HEK293 (cell line): ENCODE measurements around the gene TMIGD2.

Experiments used
- CTCF ChIA-PET: fragments of 350-600 bp; formaldehyde crosslinking; extraction: SDS; loops from one replicate; lab custom pipeline; 2021; ENCODE audit warnings: antibody characterized with exemption; lab: Yijun Ruan, JAX
- POLR2A ChIA-PET: fragments of 300-600 bp; formaldehyde crosslinking; extraction: SDS; loops from one replicate; lab custom pipeline; 2020; ENCODE audit warnings: antibody characterized with exemption, inconsistent platforms; lab: Yijun Ruan, JAX
- H3K27ac ChIP-seq: fragments of 200-500 bp; sonication (Bioruptor generic); 2 replicates; pipeline ENCODE4 v1.5.1; 2014; ENCODE audit warnings: low read depth, low read length, control low read depth, inconsistent platforms; ENCODE audit errors: extremely low read depth
- H3K36me3 ChIP-seq, 2 experiments: fragments of 200-500 bp in 1 of 2; sonication (Bioruptor generic) in 1 of 2; 1 replicate in 1 of 2; 2 replicates in 1 of 2; pipeline ENCODE4 v1.5.1; 2014 to 2017; ENCODE audit warnings: inconsistent platforms in 2 of 2, low read length in 2 of 2; ENCODE audit not compliant: control insufficient read depth in 2 of 2, insufficient read depth in 1 of 2
- H3K4me1 ChIP-seq: fragments of 200-500 bp; sonication (Bioruptor generic); 2 replicates; pipeline ENCODE4 v1.5.1; 2014; ENCODE audit warnings: mild to moderate bottlenecking, low read length, inconsistent platforms; ENCODE audit not compliant: control insufficient read depth, insufficient read depth
- H3K4me3 ChIP-seq: 2 replicates; pipeline ENCODE4 v1.5.1; 2011; ENCODE audit warnings: low read depth, mild to moderate bottlenecking, control low read depth, low read length, moderate library complexity
- H3K9me3 ChIP-seq: fragments of 200-500 bp; sonication (Bioruptor generic); 2 replicates; pipeline ENCODE4 v1.5.1; 2014; ENCODE audit warnings: low read depth, low read length, inconsistent platforms; ENCODE audit not compliant: control insufficient read depth, insufficient read depth
- GLIS1 ChIP-seq: fragments of 450-650 bp; formaldehyde crosslinking; IDR thresholded peaks from 2 replicates; pipeline ENCODE4 v1.5.1; 2016; ENCODE audit warnings: missing biosample characterization, missing genetic modification characterization
- KLF17 ChIP-seq: fragments of 450-650 bp; formaldehyde crosslinking; IDR thresholded peaks from 2 replicates; pipeline ENCODE4 v1.5.1; 2016; ENCODE audit warnings: missing biosample characterization, missing genetic modification characterization
- OSR2 ChIP-seq: fragments of 450-650 bp; formaldehyde crosslinking; IDR thresholded peaks from 2 replicates; pipeline ENCODE4 v1.5.1; 2016; ENCODE audit warnings: missing biosample characterization, missing genetic modification characterization
- SP2 ChIP-seq: fragments of 450-650 bp; formaldehyde crosslinking; IDR thresholded peaks from 2 replicates; pipeline ENCODE4 v1.5.1; 2016; ENCODE audit warnings: missing biosample characterization, missing genetic modification characterization
- YY2 ChIP-seq: fragments of 450-650 bp; formaldehyde crosslinking; IDR thresholded peaks from 2 replicates; pipeline ENCODE4 v1.5.1; 2016; ENCODE audit warnings: missing biosample characterization, missing genetic modification characterization
- ZFHX2 ChIP-seq: fragments of 450-650 bp; formaldehyde crosslinking; conservative IDR thresholded peaks from 2 replicates; pipeline ENCODE4 v1.5.1; 2016; ENCODE audit warnings: missing biosample characterization, missing genetic modification characterization
- ZFP3 ChIP-seq: fragments of 450-650 bp; formaldehyde crosslinking; IDR thresholded peaks from 2 replicates; pipeline ENCODE4 v1.5.1; 2016; ENCODE audit warnings: low read depth, missing biosample characterization, missing genetic modification characterization
- ZNF146 ChIP-seq: fragments of 450-650 bp; formaldehyde crosslinking; IDR thresholded peaks from 2 replicates; pipeline ENCODE4 v1.5.1; 2016; ENCODE audit warnings: missing biosample characterization, missing genetic modification characterization
- ZNF341 ChIP-seq: fragments of 450-650 bp; formaldehyde crosslinking; IDR thresholded peaks from 2 replicates; pipeline ENCODE4; 2016; ENCODE audit warnings: low read depth, missing biosample characterization, missing genetic modification characterization
- ZNF391 ChIP-seq: fragments of 450-650 bp; formaldehyde crosslinking; IDR thresholded peaks from 2 replicates; pipeline ENCODE4 v1.5.1; 2016; ENCODE audit warnings: low read depth, missing biosample characterization, missing genetic modification characterization, borderline replicate concordance
- ZNF426 ChIP-seq: fragments of 450-650 bp; formaldehyde crosslinking; IDR thresholded peaks from 2 replicates; pipeline ENCODE4 v1.5.1; 2017; ENCODE audit warnings: missing biosample characterization, missing genetic modification characterization, mild to moderate bottlenecking, inconsistent platforms, moderate library complexity
- ZNF629 ChIP-seq: fragments of 450-650 bp; formaldehyde crosslinking; IDR thresholded peaks from 2 replicates; pipeline ENCODE4 v1.5.1; 2017; ENCODE audit warnings: missing biosample characterization, missing genetic modification characterization
- ZXDB ChIP-seq: fragments of 450-650 bp; formaldehyde crosslinking; IDR thresholded peaks from 2 replicates; pipeline ENCODE4 v1.5.1; 2016; ENCODE audit warnings: missing biosample characterization, missing genetic modification characterization
- TF ChIP-seq, protein P1 (sequence below): fragments of 450-650 bp; formaldehyde crosslinking; IDR thresholded peaks from 2 replicates; pipeline ENCODE4 v1.5.1; 2016; ENCODE audit warnings: missing biosample characterization, missing genetic modification characterization
- TF ChIP-seq, protein P2 (sequence below): fragments of 450-650 bp; formaldehyde crosslinking; IDR thresholded peaks from 2 replicates; pipeline ENCODE4 v1.5.1; 2017; ENCODE audit warnings: missing biosample characterization, missing genetic modification characterization
- TF ChIP-seq, protein P3 (sequence below): fragments of 450-650 bp; formaldehyde crosslinking; IDR thresholded peaks from 2 replicates; pipeline ENCODE4 v1.5.1; 2016; ENCODE audit warnings: missing biosample characterization, missing genetic modification characterization

Gene TMIGD2

DNA sequence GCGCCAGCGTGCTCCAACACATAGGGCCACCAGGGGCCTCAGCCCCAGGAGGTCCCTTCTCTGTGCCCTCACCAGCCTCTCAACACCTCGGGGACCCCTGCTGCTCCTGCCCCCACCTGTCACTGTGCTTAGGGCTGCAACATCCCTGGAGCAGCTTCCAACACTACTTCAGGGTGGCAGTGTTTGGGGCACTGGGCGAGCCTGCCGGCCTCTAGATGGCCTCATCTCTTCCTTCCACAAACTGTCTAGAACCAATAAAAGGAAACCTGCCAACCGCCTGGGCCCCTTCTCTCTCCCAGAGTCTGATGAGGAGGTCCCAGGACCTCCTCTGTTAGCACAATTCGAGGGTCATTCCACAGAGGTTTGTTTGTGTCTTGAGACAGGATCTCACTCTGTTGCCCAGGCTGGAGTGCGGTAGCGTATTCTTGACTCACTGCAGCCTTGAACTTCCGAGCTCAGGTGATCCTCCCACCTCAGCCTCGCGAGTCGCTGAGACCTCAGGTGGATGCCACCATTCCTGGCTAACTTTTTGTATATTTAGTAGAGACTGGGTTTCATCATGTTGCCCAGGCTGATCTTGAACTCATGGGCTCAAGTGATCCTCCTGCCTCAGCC, 33.3 kb downstream of the TMIGD2 start:
- H3K4me1 ChIP-seq = no peaks in the 10 kb centered on the region
- TF ChIP-seq GLIS1 (tag by site-specific recombination) = peak; percentile 29; the same call in 1 of the 2 replicates
- no peak for TF ChIP-seq ZNF426 (tag by site-specific recombination)
- H3K4me3 ChIP-seq = no peak overlapping the region
- ChIA-PET CTCF (interaction anchor here (2.0 to 4.3 kb wide), 6 partner anchors 8 to 256 kb away, joined by 8 to 92 read pairs (median 33); partner anchors contain the start of genes CHAF1A, MPND and SH3GL1), POLR2A (interaction anchor here (0.6 to 1.4 kb wide), 2 partner anchors 56 to 74 kb away, joined by 3 read pairs; no protein-coding TSS in a partner anchor)
- peaks cover 13 to 27% of the 10 kb centered on the region in 2 experiments; a peak in 2 of 3 replicates for H3K36me3 ChIP-seq
- H3K9me3 ChIP-seq = no peaks in the 10 kb centered on the region
- H3K27ac ChIP-seq = no peak overlapping the region

GRCh38 chr19:4267901-4268815, 34.0 kb downstream of the TMIGD2 start:
- ChIA-PET POLR2A (interaction anchor here (0.6 to 1.4 kb wide), 7 partner anchors 47 to 257 kb away, joined by 3 to 11 read pairs (median 4); partner anchors contain the start of gene CHAF1A), CTCF (interaction anchor here (0.5 to 4.3 kb wide), 17 partner anchors 9 to 554 kb away, joined by 3 to 92 read pairs (median 9); partner anchors contain the start of genes CHAF1A, LRG1, MPND and SH3GL1)
- no peak overlapping the region for H3K4me3 ChIP-seq
- H3K36me3 ChIP-seq = peaks cover 13 to 29% of the 10 kb centered on the region in 2 experiments; a peak in 2 of 3 replicates
- TF ChIP-seq SP2 (tag by site-specific recombination) (0 out of 2 replicates have a peak, but pooled peaks have one; percentile 4), OSR2 (no peak)
- no peaks in the 10 kb centered on the region for H3K4me1 ChIP-seq
- H3K27ac ChIP-seq = no peak overlapping the region
- no peaks in the 10 kb centered on the region for H3K9me3 ChIP-seq

DNA sequence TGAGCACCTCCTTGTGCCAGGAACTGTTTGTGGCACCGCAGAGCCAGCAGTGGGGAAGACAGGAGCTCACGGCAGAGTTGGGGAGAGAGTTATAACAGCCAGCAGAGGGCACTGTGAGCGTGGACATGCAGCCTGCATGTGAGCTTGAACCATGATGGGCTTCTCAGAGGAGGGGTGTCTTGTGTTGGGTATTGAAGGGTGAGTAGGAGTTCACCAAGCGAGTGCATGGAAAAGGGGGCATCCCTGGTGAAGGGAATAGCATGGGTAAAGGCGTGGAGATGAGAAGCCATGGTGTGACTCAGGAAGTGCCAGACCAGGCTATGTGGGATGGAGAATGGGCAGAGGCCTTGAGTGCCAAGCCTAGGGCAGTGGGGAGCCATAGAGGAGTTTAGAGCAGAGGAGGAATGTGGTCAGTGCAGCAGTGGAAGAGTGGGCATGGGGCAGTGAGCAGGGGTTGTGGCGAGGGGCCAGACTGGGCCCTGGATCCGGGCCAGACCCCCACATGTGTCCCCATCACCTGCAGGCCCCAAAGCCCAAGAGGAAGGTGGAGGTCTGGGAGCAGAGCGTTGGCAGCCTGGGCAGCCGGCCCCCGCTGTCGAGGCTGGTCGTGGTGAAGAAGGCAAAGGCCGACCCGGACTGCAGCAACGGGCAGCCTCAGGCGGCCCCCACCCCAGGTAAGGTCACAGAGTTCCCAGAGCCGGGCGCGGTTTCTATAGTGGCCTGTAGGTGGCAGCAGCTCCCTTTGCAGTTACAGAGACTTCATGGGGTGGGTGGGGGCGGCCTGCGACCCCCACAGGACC, 34.9 kb downstream of the TMIGD2 start:
- CTCF ChIA-PET = interaction anchor here (0.5 to 4.3 kb wide), 53 partner anchors 9 to 1226 kb away, joined by 3 to 92 read pairs (median 5); partner anchors contain the start of genes CHAF1A, MPND, PLIN5 and SH3GL1
- Histone ChIP-seq H3K4me3 (no peak overlapping the region), H3K9me3 (no peaks in the 10 kb centered on the region), H3K36me3 (peaks cover 20 to 32% of the 10 kb centered on the region in 2 experiments; a peak in 2 of 3 replicates), H3K27ac (no peak overlapping the region), H3K4me1 (no peaks in the 10 kb centered on the region)
- POLR2A ChIA-PET = interaction anchor here (0.7 to 1.2 kb wide), 10 partner anchors 37 to 258 kb away, joined by 3 to 13 read pairs (median 4); partner anchors contain the start of genes CHAF1A, FSD1, MPND and SH3GL1
- TF ChIP-seq ZNF391 (tag by site-specific recombination) (peak; percentile 75; the same call in 1 of the 2 replicates), ZNF341 (peak; percentile 59; the same call in 1 of the 2 replicates), KLF17 (tag by site-specific recombination) (peak; percentile 37; the same call in 1 of the 2 replicates), YY2 (tag by site-specific recombination) (no peak), ZFP3 (tag by site-specific recombination) (peak; percentile 100), ZNF146 (no peak), ZXDB (tag by site-specific recombination) (peak; percentile 43), ZNF629 (tag by site-specific recombination) (0 out of 2 replicates have a peak, but pooled peaks have one; percentile 27), ZFHX2 (tag by site-specific recombination) (peak; percentile 30; the same call in 1 of the 2 replicates)
- TF ChIP-seq, protein P1, sequence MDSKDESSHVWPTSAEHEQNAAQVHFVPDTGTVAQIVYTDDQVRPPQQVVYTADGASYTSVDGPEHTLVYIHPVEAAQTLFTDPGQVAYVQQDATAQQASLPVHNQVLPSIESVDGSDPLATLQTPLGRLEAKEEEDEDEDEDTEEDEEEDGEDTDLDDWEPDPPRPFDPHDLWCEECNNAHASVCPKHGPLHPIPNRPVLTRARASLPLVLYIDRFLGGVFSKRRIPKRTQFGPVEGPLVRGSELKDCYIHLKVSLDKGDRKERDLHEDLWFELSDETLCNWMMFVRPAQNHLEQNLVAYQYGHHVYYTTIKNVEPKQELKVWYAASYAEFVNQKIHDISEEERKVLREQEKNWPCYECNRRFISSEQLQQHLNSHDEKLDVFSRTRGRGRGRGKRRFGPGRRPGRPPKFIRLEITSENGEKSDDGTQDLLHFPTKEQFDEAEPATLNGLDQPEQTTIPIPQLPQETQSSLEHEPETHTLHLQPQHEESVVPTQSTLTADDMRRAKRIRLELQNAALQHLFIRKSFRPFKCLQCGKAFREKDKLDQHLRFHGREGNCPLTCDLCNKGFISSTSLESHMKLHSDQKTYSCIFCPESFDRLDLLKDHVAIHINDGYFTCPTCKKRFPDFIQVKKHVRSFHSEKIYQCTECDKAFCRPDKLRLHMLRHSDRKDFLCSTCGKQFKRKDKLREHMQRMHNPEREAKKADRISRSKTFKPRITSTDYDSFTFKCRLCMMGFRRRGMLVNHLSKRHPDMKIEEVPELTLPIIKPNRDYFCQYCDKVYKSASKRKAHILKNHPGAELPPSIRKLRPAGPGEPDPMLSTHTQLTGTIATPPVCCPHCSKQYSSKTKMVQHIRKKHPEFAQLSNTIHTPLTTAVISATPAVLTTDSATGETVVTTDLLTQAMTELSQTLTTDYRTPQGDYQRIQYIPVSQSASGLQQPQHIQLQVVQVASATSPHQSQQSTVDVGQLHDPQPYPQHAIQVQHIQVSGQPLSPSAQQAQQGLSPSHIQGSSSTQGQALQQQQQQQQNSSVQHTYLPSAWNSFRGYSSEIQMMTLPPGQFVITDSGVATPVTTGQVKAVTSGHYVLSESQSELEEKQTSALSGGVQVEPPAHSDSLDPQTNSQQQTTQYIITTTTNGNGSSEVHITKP (tag by site-specific recombination) = peak; percentile 87
- TF ChIP-seq, protein P2, sequence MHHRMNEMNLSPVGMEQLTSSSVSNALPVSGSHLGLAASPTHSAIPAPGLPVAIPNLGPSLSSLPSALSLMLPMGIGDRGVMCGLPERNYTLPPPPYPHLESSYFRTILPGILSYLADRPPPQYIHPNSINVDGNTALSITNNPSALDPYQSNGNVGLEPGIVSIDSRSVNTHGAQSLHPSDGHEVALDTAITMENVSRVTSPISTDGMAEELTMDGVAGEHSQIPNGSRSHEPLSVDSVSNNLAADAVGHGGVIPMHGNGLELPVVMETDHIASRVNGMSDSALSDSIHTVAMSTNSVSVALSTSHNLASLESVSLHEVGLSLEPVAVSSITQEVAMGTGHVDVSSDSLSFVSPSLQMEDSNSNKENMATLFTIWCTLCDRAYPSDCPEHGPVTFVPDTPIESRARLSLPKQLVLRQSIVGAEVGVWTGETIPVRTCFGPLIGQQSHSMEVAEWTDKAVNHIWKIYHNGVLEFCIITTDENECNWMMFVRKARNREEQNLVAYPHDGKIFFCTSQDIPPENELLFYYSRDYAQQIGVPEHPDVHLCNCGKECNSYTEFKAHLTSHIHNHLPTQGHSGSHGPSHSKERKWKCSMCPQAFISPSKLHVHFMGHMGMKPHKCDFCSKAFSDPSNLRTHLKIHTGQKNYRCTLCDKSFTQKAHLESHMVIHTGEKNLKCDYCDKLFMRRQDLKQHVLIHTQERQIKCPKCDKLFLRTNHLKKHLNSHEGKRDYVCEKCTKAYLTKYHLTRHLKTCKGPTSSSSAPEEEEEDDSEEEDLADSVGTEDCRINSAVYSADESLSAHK (tag by site-specific recombination) = no peak
- TF ChIP-seq, protein P3, sequence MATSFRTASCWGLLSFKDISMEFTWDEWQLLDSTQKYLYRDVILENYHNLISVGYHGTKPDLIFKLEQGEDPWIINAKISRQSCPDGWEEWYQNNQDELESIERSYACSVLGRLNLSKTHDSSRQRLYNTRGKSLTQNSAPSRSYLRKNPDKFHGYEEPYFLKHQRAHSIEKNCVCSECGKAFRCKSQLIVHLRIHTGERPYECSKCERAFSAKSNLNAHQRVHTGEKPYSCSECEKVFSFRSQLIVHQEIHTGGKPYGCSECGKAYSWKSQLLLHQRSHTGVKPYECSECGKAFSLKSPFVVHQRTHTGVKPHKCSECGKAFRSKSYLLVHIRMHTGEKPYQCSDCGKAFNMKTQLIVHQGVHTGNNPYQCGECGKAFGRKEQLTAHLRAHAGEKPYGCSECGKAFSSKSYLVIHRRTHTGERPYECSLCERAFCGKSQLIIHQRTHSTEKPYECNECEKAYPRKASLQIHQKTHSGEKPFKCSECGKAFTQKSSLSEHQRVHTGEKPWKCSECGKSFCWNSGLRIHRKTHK = no peak
